Right lobe of liver (tissue), 4 donors: ENCODE data around the gene PRRC1.

ENCODE experiments used
- POLR2A ChIP-seq: fragments of 450-650 bp; IDR thresholded peaks from one replicate; pipeline ENCODE4 v1.6.1; 2017; ENCODE audit warnings: antibody characterized with exemption, mild to moderate bottlenecking
- TF ChIP-seq, protein P1 (sequence below), 4 donors: fragments of 200-600 bp in 3 of 4; fragments of 450-650 bp in 1 of 4; IDR thresholded peaks; one replicate each; pipeline versions ENCODE4 v1.5.1 to v1.8.0; 2016 to 2022; ENCODE audit warnings: antibody characterized with exemption in 4 of 4, mild to moderate bottlenecking in 2 of 4
- donor health status: DM: no; HTN: no; CAD: no.
- donor health status: DM: no; HTN: no; CAD: no.
- donor health status: DM: no; HTN: yes; CAD: no.

DNA sequence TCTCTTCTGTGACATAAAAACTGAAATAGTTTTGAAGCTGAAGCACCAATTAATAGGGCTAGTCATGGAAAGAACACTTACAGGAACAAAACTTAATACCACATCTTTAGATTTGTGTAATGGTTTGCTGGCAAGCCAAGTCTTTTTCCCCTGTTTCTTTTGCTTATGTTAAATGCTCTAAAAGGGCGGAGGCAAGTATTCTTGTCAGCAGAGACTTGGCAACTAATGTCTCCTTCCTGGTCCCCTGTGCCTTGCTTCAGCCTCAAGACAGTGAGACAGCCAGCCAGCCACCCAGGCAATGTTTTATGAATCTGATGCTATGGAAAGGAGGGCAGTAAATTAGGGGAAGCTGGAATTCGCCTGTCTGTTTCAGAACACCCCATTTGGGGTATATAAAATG is 45.7 kb downstream of the PRRC1 start:
- TF ChIP-seq, protein P1, sequence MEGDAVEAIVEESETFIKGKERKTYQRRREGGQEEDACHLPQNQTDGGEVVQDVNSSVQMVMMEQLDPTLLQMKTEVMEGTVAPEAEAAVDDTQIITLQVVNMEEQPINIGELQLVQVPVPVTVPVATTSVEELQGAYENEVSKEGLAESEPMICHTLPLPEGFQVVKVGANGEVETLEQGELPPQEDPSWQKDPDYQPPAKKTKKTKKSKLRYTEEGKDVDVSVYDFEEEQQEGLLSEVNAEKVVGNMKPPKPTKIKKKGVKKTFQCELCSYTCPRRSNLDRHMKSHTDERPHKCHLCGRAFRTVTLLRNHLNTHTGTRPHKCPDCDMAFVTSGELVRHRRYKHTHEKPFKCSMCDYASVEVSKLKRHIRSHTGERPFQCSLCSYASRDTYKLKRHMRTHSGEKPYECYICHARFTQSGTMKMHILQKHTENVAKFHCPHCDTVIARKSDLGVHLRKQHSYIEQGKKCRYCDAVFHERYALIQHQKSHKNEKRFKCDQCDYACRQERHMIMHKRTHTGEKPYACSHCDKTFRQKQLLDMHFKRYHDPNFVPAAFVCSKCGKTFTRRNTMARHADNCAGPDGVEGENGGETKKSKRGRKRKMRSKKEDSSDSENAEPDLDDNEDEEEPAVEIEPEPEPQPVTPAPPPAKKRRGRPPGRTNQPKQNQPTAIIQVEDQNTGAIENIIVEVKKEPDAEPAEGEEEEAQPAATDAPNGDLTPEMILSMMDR (IDR thresholded peaks at IDR 0.05), result no peak
- no peak for TF ChIP-seq POLR2A
